ENCODE data around the gene ITPR1.

GRCh38 chr3:4721511-4721911, 228.4 kb downstream of the ITPR1 start:
- TF ChIP-seq CTCF (IDR thresholded peaks at IDR 0.05): no peak
- no peak for TF ChIP-seq POLR2A (IDR thresholded peaks at IDR 0.05)
- TF ChIP-seq EP300 (IDR thresholded peaks at IDR 0.05): no peak
